Fibroblast of lung (primary cell): ENCODE results near the gene PRSS33. TPM values are rescaled to one million over a fixed set of nuclear protein-coding genes. Genes with fewer than 3 reads are reported as not detected.

Experiments
- DNase-seq, 2 donors: peaks; one replicate each; pipeline versions ENCODE4 v3.0.0 to v3.0.0-alpha.2; 2010; ENCODE audit warnings: low read depth in 2 of 2
- H2AFZ ChIP-seq: 2 replicates; pipeline ENCODE4 v1.5.1; 2012; ENCODE audit warnings: low read length, control low read depth, inconsistent platforms
- H3K27ac ChIP-seq: 2 replicates; pipeline ENCODE4 v1.5.1; 2011; ENCODE audit warnings: low read length, control low read depth; ENCODE audit not compliant: insufficient read depth
- H3K27me3 ChIP-seq: 2 replicates; pipeline ENCODE4 v1.5.1; 2011; ENCODE audit warnings: mild to moderate bottlenecking, low read length; ENCODE audit not compliant: control insufficient read depth, insufficient read depth
- H3K36me3 ChIP-seq: 2 replicates; pipeline ENCODE4 v1.5.1; 2011; ENCODE audit warnings: low read length; ENCODE audit not compliant: control insufficient read depth, insufficient read depth
- H3K4me1 ChIP-seq: 2 replicates; pipeline ENCODE4 v1.5.1; 2011; ENCODE audit warnings: low read length; ENCODE audit not compliant: control insufficient read depth, insufficient read depth; ENCODE audit errors: extremely low read depth
- H3K4me2 ChIP-seq: 2 replicates; pipeline ENCODE4 v1.5.1; 2011; ENCODE audit warnings: low read length, control low read depth; ENCODE audit not compliant: insufficient read depth; ENCODE audit errors: extremely low read depth
- H3K4me3 ChIP-seq, 4 experiments: fragments of 200-600 bp in 1 of 4; sonication (generic) in 1 of 4; replicated peaks in 1 of 4; 2 replicates each; pipeline ENCODE4 v1.5.1; 2011 to 2016; ENCODE audit warnings: low read length in 4 of 4, low read depth in 3 of 4, mild to moderate bottlenecking in 3 of 4, control low read depth in 2 of 4, inconsistent platforms in 1 of 4, mixed read lengths in 1 of 4; ENCODE audit not compliant: insufficient read depth in 1 of 4; ENCODE audit errors: control extremely low read depth in 1 of 4
- H3K79me2 ChIP-seq: 2 replicates; pipeline ENCODE4 v1.5.1; 2012; ENCODE audit warnings: mild to moderate bottlenecking, low read length, inconsistent platforms; ENCODE audit not compliant: control insufficient read depth, insufficient read depth
- H3K9ac ChIP-seq: 2 replicates; pipeline ENCODE4 v1.5.1; 2011; ENCODE audit warnings: mild to moderate bottlenecking, low read length, control low read depth; ENCODE audit not compliant: insufficient read depth
- H3K9me3 ChIP-seq: 2 replicates; pipeline ENCODE4 v1.5.1; 2012; ENCODE audit warnings: low read depth, low read length; ENCODE audit not compliant: control insufficient read depth, insufficient read depth
- H4K20me1 ChIP-seq: 2 replicates; pipeline ENCODE4 v1.5.1; 2011; ENCODE audit warnings: low read length; ENCODE audit not compliant: control insufficient read depth, insufficient read depth; ENCODE audit errors: extremely low read depth
- CTCF ChIP-seq, 2 donors: IDR thresholded peaks in 1 of 2; conservative IDR thresholded peaks in 1 of 2; 1 replicate in 1 of 2; 2 replicates in 1 of 2; pipeline ENCODE4 v1.5.1; 2011 to 2012; ENCODE audit warnings: low read length in 2 of 2, control low read depth in 1 of 2, inconsistent platforms in 1 of 2, low read depth in 1 of 2, mild to moderate bottlenecking in 1 of 2
- EZH2 ChIP-seq: IDR thresholded peaks from 2 replicates; pipeline ENCODE4 v1.5.1; 2012; ENCODE audit warnings: low read length, control low read depth, mild to moderate bottlenecking; ENCODE audit errors: missing control alignments
- polyA plus RNA-seq, 2 donors: library from polyadenylated mRNA; depleted of rRNA in 1 of 2; stranded (reverse) in 1 of 2; unstranded in 1 of 2; fragments of >200 nt; gene quantifications; 2 replicates each; pipeline ENCODE4 v1.2.1, GENCODE V29; 2011 to 2012; ENCODE audit warnings: missing spikeins in 1 of 2
- total RNA-seq: library from RNA; depleted of rRNA; stranded (reverse); fragments of >200 nt; gene quantifications from 2 replicates; pipeline ENCODE4 v1.2.1, GENCODE V29; 2014

PRSS33 gene
- total and polyA plus RNA-seq, 2 donors (not counting 1 experiment from before 2014, with no cell fraction given) = not detected

GRCh38 chr16:2769100-2769529, 18.2 kb downstream of the PRSS33 start:
- H2AFZ ChIP-seq = no peak overlapping the region
- H3K79me2 ChIP-seq = peaks cover 60% of the 10 kb centered on the region
- peaks cover 57% of the 10 kb centered on the region for H3K36me3 ChIP-seq
- H3K27ac ChIP-seq = no peak overlapping the region
- no peak for DNase-seq
- no peak overlapping the region for H3K4me2 ChIP-seq
- peaks cover 7% of the 10 kb centered on the region for H3K4me1 ChIP-seq
- no peak for TF ChIP-seq CTCF (conservative IDR thresholded peaks at IDR 0.05 in 1 of 2, IDR thresholded peaks at IDR 0.05 in 1 of 2; ENCODE audit: low read depth in 1 of 2, low read length in 2 of 2)
- TF ChIP-seq EZH2 = no peak
- no peak overlapping the region for H3K4me3 ChIP-seq
- no peaks in the 10 kb centered on the region for H3K27me3 ChIP-seq
- peaks cover 6% of the 10 kb centered on the region for H4K20me1 ChIP-seq
- no peaks in the 10 kb centered on the region for H3K9me3 ChIP-seq
- H3K9ac ChIP-seq = no peak overlapping the region

GRCh38 chr16:2768403-2769089, 18.8 kb downstream of the PRSS33 start:
- Histone ChIP-seq H3K27ac (no peak overlapping the region), H3K9ac (no peak overlapping the region), H4K20me1 (peaks cover 6% of the 10 kb centered on the region), H2AFZ (no peak overlapping the region), H3K79me2 (peaks cover 61% of the 10 kb centered on the region), H3K9me3 (no peaks in the 10 kb centered on the region), H3K36me3 (peaks cover 60% of the 10 kb centered on the region), H3K4me2 (no peak overlapping the region), H3K4me3 (no peak overlapping the region), H3K27me3 (no peaks in the 10 kb centered on the region), H3K4me1 (peaks cover 7% of the 10 kb centered on the region)
- TF ChIP-seq EZH2 (no peak), CTCF (conservative IDR thresholded peaks at IDR 0.05 in 1 of 2, IDR thresholded peaks at IDR 0.05 in 1 of 2; ENCODE audit: low read depth in 1 of 2, low read length in 2 of 2) (no peak)
- no peak for DNase-seq

GRCh38 chr16:2767891-2768290, 19.5 kb downstream of the PRSS33 start:
- Histone ChIP-seq H2AFZ (no peak overlapping the region), H3K4me3 (no peak overlapping the region), H3K4me1 (peaks cover 5% of the 10 kb centered on the region), H3K27me3 (no peaks in the 10 kb centered on the region), H3K4me2 (no peak overlapping the region), H3K27ac (no peak overlapping the region), H3K9me3 (no peaks in the 10 kb centered on the region), H4K20me1 (peaks cover 6% of the 10 kb centered on the region), H3K9ac (no peak overlapping the region), H3K36me3 (peaks cover 63% of the 10 kb centered on the region), H3K79me2 (peaks cover 61% of the 10 kb centered on the region)
- DNase-seq = no peak
- TF ChIP-seq CTCF (conservative IDR thresholded peaks at IDR 0.05 in 1 of 2, IDR thresholded peaks at IDR 0.05 in 1 of 2; ENCODE audit: low read depth in 1 of 2, low read length in 2 of 2) (no peak), EZH2 (no peak)
